ENCODE data around the gene CD160.
"Not testable (repeated sequence)": the region's sequence is repeated elsewhere in the genome, so short reads cannot be mapped to it uniquely, and the experiment has no call there.

CD160 gene

DNA sequence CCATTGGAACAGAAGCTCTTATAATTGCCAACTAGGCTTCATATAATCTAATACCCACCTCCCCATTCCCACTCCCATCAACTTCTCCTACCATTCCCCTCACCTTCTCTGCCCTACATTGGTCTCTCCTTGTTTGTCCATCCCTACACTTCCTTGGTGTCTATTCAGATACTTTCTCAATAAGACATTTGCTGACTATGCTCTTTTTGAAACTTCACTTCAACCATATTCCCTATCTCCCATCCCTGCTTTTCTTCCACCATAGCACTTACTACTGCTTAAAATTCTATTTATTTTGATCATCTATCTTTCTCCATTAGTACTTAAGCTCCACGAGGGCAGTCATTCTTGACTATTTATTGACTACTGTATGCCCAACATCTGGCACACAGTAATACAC lies 40.4 kb downstream of the CD160 start:
- DNase-seq, result no peak

DNA sequence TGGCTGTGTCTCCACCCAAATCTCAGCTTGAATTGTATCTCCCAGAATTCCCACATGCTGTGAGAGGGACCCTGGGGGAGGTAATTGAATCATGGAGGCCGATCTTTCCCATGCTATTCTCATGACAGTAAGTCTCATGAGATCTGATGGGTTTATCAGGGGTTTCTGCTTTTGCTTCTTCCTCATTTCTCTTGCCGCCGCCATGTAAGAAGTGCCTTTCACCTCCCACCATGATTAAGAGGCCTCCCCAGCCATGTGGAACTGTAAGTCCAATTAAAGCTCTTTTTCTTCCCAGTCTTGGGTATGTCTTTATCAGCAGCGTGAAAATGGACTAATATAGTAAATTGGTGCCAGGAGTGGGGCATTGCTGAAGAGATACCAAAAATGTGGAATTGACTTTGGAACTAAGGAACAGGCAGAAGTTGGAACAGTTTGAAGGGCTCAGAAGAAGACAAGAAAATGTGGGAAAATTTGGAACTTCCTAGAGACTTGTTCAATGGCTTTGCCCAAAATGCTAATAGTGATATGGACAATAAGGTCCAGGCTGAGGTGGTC lies 41.2 kb downstream of the CD160 start:
- not testable (repeated sequence) for DNase-seq

DNA sequence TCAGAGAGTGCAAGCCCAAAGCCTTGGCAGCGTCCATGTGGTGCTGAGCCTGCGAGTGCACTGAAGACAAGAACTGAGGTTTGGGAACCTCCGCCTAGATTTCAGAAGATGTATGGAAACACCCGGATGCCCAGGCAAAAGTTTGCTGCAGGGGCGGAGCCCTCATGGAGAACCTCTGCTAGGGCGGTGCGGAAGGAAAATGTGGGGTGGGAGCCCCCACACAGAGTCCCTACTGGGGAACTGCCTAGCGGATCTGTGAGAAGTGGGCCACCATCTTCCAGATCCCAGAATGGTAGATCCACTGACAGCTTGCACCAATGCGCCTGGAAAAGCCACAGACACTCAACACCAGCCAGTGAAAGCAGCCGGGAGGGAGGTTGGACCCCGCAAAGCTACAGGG lies 42.2 kb downstream of the CD160 start:
- DNase-seq, result not testable (repeated sequence)

DNA sequence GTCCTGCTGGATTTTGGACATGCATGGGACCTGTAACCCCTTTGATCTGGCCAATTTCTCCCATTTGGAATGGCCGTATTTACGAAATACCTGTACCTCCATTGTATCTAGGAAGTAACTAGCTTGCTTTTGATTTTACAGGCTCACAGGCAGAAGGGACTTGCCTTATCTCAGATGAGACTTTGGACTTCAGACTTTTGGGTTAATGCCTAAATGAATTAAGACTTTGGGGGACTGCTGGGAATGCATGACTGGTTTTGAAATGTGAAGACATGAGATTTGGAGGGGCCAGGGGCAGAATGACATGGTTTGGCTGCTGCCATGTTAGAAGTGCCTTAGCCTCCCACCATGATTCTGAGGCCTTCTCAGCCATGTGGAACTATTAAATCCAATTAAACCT lies 42.7 kb downstream of the CD160 start:
- DNase-seq, result not testable (repeated sequence)

DNA sequence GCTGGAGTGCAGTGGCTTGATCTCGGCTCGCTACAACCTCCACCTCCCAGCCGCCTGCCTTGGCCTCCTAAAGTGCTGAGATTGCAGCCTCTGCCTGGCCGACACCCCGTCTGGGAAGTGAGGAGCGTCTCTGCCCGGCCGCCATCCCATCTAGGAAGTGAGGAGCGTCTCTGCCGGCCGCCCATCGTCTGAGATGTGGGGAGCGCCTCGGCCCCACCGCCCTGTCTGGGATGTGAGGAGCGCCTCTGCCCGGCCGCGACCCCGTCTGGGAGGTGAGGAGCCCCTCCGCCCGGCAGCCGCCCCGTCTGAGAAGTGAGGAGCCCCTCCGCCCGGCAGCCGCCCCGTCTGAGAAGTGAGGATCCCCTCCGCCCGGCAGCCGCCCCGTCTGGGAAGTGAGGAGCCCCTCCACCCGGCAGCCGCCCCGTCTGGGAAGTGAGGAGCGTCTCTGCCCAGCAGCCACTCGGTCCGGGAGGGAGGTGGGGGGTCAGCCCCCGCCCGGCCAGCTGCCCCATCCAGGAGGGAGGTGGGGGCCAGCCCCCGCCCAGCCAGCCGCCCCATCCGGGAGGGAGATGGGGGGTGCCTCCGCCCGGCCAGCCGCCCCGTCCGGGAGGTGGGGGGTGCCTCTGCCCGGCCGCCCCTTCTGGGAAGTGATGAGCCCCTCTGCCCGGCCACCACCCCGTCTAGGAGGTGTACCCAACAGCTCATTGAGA lies 45.1 kb downstream of the CD160 start:
- DNase-seq, result not testable (repeated sequence)

DNA sequence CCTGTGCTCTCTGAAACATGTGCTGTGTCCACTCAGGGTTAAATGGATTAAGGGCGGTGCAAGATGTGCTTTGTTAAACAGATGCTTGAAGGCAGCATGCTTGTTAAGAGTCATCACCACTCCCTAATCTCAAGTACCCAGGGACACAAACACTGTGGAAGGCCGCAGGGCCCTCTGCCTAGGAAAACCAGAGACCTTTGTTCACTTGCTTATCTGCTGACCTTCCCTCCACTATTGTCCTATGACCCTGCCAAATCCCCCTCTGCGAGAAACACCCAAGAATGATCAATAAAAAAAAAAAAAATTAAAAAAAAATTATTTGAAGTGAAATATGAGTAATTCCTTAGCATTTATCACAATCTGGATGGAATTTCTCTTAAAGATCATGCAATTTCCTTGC lies 45.8 kb downstream of the CD160 start:
- not testable (repeated sequence) for DNase-seq

DNA sequence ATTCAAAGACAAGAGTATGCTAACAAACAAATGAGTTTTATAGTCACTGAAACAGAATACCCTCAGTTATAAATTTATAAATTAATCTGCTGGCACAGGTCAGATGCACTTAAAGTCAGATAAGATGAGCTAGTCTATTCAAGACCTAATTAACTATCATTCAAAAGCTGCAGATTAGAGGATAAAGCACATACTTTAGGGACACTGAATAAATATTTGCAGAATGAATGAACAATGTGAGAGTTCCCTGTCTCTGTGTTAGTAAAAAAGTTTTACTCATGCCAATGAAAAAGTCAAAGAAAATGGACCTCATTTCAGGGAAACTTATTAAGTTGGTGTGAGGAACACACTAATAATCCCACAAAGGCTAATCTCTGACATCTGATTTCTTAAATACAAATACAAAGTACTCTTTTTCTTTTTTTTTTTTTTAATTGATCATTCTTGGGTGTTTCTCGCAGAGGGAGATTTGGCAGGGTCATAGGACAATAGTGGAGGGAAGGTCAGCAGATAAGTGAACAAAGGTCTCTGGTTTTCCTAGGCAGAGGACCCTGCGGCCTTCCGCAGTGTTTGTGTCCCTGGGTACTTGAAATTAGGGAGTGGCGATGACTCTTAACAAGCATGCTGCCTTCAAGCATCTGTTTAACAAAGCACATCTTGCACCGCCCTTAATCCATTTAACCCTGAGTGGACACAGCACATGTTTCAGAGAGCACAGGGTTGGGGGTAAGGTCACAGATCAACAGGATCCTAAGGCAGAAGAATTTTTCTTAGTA lies 46.5 kb downstream of the CD160 start:
- DNase-seq, result not testable (repeated sequence)

DNA sequence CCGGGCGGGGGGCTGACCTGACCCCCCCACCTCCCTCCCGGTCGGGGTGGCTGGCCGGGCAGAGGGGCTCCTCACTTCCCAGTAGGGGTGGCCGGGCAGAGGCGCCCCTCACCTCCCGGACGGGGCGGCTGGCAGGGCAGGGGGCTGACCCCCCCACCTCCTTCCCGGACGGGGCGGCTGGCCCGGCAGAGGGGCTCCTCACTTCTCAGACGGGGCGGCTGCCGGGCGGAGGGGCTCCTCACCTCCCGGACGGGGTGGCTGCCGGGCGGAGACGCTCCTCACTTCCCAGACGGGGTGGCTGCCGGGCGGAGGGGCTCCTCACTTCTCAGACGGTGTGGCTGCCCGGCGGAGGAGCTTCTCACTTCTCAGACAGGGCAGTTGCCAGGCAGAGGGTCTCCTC lies 47.6 kb downstream of the CD160 start:
- not testable (repeated sequence) for DNase-seq

DNA sequence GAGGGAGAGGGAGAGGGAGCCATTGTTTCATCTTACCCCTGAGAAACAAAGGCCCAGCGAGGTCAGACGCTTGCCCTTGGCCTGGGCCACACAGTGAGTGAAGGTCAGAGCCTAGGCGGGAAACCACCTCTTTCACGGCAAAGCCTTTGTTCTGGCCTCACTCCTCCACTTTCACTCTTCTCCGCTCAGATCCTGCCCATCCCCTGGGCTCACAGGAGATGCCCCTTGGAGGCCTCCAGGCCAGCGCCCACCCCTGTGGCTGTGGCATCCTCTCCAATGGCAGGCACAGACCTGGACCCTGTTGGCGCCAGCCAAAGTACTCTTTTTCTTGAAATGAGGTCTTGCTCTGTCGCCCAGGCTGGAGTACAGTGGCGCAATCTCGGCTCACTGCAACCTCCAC lies 48.7 kb downstream of the CD160 start:
- not testable (repeated sequence) for DNase-seq

DNA sequence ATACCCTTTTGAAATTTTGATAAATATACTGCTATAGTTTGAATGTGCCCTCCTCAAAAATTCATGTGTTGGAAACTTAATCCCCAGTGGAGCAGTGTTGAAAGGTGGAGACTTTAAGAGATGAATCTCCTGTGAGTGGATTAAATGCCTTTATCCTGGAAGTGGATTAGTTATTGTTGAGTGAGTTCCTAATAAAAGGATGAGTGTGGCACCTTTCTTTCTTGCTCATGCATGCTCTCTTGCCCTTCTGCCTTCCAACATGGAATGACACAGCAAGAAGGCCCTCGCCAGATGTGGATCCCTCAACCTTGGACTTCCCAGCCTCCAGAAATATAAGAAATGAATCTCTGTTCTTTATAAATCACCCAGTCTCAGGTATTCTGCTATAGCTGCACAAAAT lies 51.8 kb downstream of the CD160 start:
- DNase-seq, result no peak

DNA sequence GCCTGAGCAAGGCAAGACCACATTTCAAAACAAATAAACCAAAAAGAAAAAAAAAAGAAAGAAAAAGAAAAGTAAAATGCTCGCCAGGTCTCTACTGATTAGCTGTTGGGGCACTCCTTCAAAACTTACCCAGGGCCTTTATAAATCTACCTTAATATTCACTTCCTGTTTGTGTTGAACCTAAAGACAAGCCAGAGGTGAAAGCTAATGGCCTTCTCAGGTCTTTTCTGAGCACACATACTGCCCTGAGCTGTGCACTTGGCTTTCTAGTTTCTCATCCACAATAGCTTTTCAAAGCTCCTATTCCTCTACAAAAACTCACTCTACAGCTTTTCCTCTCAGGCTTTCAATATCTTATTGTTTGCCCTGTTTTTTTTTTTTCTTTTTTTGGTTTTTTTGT lies 54.1 kb downstream of the CD160 start:
- no peak for DNase-seq

DNA sequence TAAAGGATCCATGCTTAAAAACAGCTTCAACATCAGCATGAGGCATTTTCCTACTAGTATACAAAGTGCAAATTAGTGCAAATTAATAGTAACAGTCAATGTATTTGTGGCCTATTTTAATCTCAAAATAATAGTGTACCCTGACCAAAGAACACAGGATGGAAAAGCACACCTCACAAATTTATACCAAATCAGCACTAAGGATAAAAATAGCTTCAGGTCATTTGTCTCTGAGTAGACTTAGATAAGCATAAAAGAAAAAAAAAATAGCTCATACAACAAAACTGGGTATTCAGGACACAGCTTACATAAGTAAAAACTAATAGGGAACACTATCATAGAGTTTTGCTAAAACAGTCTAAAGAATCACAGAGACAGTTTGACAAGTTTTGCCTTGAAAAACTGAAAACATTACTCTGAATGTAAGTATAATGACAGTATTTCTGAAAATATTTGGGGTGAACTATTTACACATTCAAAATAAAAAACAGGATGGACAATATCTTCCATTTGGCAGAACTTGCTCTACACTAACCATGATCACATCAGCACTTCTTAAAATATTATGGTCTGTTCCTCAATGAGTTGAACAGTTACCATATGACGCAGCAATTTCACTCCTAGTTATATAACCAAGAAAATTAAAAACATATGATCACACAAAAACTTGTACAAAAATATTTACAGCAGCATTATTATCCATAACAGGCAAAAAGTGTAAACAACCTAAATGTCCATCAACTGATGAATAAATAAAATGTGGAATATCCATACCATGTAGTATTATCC lies 58.3 kb downstream of the CD160 start:
- no peak for DNase-seq

DNA sequence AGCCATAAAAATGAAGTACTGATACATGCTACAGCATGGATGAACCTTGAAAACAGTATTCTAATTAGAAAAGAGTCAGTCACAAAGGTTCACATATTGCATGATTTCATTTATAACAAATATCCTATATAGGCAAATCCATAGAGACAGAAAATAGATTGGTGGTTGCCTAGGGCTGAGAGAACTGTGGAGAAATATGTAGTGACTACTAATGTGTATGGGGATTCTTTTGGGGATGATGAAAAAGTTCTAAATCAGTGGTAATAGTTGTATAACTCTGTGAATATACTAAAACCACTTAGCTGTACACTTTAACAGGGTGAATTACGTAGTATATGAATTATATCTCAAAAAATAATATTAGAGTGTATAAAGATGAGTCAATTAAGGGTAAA lies 58.8 kb downstream of the CD160 start:
- DNase-seq, result no peak

DNA sequence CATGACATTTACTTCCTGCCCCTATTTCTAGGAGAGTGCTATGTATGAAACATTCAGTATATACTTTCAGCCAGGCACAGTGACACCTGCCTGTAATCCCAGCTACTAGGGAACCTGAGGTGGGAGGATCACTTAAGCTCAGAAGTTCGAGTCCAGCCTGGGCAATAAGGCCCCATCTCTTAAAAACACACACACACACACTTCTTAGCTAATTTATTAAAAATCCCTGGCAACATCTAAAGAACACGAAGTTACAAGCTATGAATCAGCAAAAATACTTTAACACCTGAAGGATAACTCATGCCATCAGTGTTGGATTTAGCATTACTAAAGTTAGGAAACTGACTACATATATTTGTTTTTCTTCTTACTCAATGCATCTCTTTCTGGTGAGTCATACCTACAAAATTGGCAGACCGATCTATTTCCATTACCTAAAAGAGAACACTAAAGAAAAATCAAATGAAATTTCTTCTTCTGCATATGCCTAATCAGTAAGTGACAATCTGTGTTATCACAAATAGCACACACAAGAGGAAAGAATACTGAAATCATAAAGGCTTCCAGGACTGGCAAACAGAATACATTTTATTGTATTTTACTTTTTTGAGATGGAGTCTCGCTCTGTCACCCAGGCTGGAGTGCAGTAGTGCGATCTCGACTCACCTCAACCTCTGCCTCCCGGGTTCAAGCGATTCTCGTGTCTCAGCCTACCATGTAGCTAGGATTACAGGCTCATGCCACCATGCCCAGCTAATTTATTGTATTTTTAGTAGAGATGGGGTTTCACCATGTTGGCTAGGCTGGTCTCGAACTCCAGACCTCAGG lies 63.2 kb downstream of the CD160 start:
- no peak for DNase-seq

DNA sequence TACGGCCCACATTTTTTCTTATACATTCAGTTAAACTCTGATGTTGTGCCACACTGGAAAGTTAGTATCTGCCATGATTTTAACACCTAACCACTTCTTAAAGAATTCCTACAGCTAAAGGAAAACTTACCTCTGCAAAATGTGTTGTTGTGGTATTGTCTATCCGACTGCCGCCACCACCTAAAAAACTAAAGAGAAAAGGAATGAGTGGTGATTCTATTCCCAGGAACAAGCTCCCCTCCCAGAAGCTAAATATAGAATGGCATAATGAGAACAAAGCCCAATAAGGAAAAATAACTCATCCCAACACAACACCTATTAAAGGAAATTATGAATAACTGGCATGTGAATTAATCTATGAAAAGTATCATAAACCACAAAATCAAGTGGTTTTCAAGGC lies 65.1 kb downstream of the CD160 start:
- DNase-seq, result no peak

DNA sequence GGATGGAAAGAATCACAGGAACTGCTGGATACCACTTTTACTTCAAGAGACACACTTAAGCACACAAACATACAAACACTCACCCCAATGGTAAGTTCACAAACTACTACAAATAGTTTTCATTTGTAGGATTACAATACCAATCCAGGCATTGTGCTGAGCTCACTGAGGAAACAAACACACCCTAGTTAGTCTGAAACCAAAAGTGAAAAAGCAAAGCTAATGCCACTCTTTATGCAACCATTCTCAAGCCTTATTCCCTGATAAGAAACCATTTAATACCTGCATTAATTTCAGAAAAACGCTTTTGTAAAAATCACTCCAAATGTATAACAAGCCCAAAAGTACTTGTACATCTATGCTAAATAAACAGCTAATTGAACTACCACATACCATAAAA lies 66.2 kb downstream of the CD160 start:
- no peak for DNase-seq

DNA sequence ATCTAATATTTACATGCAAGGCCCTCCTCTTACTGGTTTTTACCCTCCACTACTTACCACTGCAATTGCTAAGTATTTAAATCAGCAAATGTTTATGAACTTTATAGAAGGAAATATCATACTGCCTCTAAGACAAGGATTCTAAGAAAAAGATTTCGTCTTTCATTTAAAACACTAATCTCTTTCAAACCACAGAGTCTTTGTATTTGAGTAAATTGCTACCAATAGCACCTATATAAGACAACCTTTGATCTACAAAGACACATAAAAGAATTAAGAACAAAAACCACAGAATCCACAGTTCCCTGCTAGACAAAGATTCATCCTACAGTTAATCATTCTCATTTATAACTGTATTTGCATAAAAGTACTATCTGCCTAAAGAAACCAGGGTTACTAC lies 67.0 kb downstream of the CD160 start:
- no peak for DNase-seq

DNA sequence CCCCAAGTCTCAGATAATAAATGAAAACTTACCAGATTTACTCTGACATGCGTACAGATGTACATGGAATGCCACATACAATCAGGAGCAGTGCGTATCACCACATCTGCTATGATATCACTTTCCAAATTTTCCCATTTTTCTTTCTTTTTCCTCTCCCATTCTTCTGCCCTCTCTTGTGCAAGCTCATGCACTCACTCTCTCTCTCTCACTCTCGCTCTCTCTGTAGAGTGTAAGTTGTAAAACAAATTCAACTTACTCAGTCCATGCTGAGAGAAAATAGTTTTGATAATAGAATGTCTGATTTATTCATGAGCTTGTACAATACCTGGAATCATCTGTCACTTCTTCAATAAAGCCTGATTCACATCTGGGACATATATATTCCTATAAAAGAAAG lies 69.3 kb downstream of the CD160 start:
- no peak for DNase-seq
